ENCODE results near the gene CLN3. TPM values are rescaled to one million over a fixed set of nuclear protein-coding genes. Genes with fewer than 3 reads are reported as not detected.

CLN3 gene
- total RNA-seq, 1 donor from 2014 or later: 79.9 TPM

DNA sequence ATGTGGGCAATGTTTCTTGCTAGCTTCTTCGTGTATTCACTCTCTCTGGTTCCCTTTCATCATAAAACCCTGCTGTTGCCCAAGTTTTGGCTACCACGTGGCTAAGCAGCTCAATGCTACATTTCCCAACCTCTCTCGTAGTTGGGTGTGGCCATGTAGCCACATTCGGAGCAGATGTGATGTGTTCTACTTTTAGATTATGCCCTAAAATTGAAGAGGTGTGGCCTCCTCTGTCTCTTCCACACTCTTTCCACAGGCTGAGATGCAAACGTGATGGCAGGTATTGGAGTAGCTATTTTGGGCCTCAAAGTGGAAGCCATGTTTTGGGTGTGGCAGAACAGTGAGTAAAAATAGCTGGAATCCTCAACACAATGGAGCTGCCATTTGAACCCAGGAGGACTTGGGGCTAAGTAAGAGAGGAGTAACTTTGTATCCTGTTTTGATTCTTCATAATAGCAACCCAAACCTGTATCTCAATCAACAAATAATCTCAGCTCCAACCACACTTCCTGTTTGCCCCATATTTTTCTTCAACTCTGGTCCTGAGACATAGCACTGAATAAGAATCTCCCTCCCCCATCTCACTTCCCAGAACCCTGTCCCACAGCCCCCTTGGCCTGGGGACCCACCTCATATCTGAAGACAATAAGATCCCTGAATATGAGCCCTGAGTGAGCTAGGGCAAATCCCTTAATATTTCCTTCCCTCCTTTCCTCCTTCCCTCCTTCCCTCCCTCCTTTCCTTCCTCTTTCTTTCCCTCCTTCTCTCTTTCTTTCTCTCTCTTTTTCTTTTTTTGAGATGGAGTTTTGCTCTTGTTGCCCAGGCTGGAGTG is 42.9 kb upstream of the CLN3 start:
- peak in 1 of 2 donors; percentile 50 for ATAC-seq
- peaks cover 69% of the 10 kb centered on the region for H3K4me1 ChIP-seq

DNA sequence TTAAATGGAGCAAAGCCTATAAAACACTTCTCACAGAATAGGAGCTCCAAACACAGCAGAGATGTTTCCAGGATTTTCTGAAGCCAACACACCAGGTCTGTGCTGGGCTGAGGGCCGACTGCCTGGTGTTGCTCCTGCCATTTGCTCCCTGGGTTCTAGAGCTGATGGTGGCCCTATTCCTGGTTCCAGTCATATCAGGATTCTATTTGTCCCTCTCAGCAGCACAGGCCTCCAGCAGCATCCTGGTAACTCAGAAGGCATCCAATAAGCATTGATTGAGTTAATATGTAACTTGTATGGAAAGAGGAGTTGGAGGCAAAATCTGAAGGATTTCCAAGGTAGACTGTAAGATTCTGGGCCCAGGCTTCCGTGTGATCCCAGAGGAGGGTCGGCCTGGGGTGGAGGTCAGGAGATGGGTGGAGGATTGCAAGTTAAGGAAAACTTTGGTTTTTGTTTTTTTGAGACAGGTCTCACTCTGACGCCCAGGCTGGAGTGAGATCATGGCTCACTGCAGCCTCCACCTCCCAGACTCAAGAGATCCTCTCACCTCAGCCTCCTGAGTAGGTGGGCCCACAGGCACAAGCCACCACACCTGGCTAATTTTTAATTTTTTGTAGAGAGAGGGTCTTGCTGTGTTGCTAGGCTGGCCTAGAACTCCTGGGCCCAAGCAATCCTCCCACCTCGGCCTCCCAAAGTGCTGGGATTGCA is 41.2 kb upstream of the CLN3 start:
- no peak for ATAC-seq
- H3K9me3 ChIP-seq: no peaks in the 10 kb centered on the region
- no peak overlapping the region for H3K4me3 ChIP-seq
- no peak for DNase-seq
- TF ChIP-seq, protein P1, sequence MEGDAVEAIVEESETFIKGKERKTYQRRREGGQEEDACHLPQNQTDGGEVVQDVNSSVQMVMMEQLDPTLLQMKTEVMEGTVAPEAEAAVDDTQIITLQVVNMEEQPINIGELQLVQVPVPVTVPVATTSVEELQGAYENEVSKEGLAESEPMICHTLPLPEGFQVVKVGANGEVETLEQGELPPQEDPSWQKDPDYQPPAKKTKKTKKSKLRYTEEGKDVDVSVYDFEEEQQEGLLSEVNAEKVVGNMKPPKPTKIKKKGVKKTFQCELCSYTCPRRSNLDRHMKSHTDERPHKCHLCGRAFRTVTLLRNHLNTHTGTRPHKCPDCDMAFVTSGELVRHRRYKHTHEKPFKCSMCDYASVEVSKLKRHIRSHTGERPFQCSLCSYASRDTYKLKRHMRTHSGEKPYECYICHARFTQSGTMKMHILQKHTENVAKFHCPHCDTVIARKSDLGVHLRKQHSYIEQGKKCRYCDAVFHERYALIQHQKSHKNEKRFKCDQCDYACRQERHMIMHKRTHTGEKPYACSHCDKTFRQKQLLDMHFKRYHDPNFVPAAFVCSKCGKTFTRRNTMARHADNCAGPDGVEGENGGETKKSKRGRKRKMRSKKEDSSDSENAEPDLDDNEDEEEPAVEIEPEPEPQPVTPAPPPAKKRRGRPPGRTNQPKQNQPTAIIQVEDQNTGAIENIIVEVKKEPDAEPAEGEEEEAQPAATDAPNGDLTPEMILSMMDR (IDR thresholded peaks at IDR 0.05): no peak
- peaks cover 15% of the 10 kb centered on the region for H3K36me3 ChIP-seq
- intact Hi-C loops (cut with DNase I): no loop called here
- peak overlapping the region; percentile 73 for H3K27ac ChIP-seq
- peaks cover 61% of the 10 kb centered on the region for H3K4me1 ChIP-seq
- H3K27me3 ChIP-seq (ENCODE audit: low read depth): no peaks in the 10 kb centered on the region

More for the DNA sequence above, 42.9 kb upstream of the CLN3 start:
- peak overlapping the region; percentile 62 for H3K27ac ChIP-seq
- H3K27me3 ChIP-seq (ENCODE audit: low read depth): no peaks in the 10 kb centered on the region
- peak; percentile 59 for DNase-seq
- H3K4me3 ChIP-seq: no peak overlapping the region
- H3K9me3 ChIP-seq: no peaks in the 10 kb centered on the region
- TF ChIP-seq, protein P1 (IDR thresholded peaks at IDR 0.05): no peak
- intact Hi-C loops (cut with DNase I): no loop called here
- H3K36me3 ChIP-seq: peaks cover 15% of the 10 kb centered on the region

DNA sequence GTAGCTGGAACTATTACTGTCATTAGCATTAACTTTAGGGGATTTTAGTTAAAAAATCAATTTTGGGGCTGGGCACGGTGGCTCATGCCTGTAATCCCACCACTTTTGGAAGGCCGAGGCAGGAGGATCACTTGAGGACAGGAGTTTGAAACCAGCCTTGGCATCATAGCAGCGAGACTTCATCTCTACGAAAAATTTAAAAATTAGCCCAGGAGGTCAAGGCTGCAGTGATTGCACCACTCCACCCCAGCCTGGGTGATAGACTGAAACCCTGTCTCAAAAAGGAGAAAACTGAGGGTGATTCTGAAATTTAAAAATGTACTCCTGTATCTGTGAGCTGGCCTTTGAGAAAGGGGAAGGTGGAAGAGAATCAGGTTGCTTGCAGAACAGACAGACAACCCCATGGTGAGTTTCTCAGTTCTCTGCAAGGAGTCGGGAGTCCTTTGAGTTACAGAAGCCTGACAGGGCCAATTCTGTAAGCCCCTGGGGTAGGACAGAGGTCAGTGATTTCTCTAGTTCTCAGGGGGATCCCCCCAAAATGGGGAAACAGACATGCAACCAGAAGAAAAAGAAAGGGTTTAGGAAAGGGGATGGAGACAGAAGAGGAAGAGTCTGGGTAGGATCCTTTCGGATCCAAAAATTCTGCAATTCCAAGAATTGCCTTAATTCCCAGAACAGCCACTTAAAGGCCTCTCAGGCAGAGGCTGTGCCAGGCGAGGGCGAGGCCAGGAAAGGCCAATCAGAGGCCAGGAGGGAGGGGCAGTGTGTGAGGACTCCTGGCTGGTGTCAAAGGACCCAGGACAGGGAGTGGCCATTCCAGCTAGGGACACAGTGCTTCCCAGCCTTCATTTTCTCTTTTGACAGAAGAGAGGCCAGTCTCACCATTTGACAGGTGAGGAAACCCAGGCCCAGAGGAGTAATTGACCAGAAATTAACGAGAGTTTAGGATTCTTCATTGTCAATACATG is 40.2 kb upstream of the CLN3 start:
- peak; percentile 98 for ATAC-seq
- Histone ChIP-seq H3K36me3 (peaks cover 11% of the 10 kb centered on the region), H3K9me3 (no peaks in the 10 kb centered on the region), H3K4me3 (peak overlapping the region; percentile 9), H3K27me3 (ENCODE audit: low read depth) (no peaks in the 10 kb centered on the region), H3K4me1 (peaks cover 56% of the 10 kb centered on the region), H3K27ac (peak overlapping the region; percentile 73)
- TF ChIP-seq, protein P1 (IDR thresholded peaks at IDR 0.05): no peak
- DNase-seq: peak; percentile 89
- intact Hi-C loops (cut with DNase I): no loop called here

DNA sequence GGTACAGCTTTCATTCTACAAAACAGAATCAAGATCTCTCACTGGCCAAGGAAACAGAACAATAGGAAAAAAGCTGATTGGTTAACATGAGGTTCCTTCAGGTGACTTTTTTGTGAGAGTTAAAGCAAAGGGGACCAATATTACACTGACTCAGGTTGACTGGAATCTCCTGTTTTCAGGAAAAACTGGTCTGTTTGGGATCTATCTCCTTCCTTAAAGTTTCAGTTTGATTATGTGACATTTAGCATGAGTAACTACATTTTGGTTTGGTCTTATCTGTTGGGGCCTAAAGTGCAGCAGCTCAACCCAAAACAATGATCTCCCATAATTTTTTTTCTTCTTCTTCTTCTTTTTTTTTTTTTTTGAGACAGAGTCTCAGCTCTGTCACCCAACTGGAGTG is 37.2 kb upstream of the CLN3 start:
- TF ChIP-seq, protein P1 (IDR thresholded peaks at IDR 0.05): no peak
- no peak for DNase-seq
- Histone ChIP-seq H3K4me1 (peaks cover 28% of the 10 kb centered on the region), H3K27me3 (ENCODE audit: low read depth) (no peaks in the 10 kb centered on the region), H3K36me3 (no peaks in the 10 kb centered on the region), H3K4me3 (no peak overlapping the region), H3K9me3 (no peaks in the 10 kb centered on the region), H3K27ac (no peak overlapping the region)
- intact Hi-C loops (cut with DNase I): no loop called here
- ATAC-seq: no peak

DNA sequence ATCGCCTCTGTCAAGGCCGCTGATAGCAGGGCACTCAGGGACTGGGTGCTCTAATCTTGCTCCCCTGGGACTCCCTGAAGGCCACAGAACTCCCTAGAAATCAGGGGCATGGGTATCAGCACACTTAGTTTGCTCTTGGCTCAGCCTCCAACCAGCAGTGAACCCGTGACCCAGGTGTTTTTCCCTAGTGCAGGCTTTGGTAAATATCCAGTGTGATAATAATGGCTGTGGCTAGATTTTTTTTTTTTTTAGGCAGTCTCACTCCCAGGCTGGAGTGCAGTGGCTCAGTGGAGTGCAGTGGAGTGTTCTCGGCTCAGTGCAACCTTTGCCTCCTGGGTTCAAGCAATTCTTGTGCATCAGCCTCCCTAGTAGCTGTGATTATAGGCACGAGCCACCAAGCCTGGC is 36.6 kb upstream of the CLN3 start:
- DNase-seq: no peak

More for the DNA sequence above, 36.6 kb upstream of the CLN3 start:
- no peaks in the 10 kb centered on the region for H3K9me3 ChIP-seq
- peaks cover 21% of the 10 kb centered on the region for H3K4me1 ChIP-seq
- no peak for ATAC-seq
- no peaks in the 10 kb centered on the region for H3K36me3 ChIP-seq
- TF ChIP-seq, protein P1 (IDR thresholded peaks at IDR 0.05): no peak
- H3K27ac ChIP-seq: no peak overlapping the region
- intact Hi-C loops (cut with DNase I): no loop called here
- no peak overlapping the region for H3K4me3 ChIP-seq
- H3K27me3 ChIP-seq (ENCODE audit: low read depth): no peaks in the 10 kb centered on the region
